DOHH2 (cell line): ENCODE measurements around the gene WWOX.

Experiments
- H3F3A ChIP-seq: fragments of 200-600 bp; sonication (generic), shearing (Covaris generic); 2 replicates; pipeline ENCODE4 v1.6.0; 2016; ENCODE audit warnings: antibody characterized with exemption, mild to moderate bottlenecking; ENCODE audit not compliant: control insufficient read depth, insufficient read depth
- H3K27ac ChIP-seq: fragments of 200-600 bp; sonication (generic); 2 replicates; pipeline ENCODE4 v1.5.1; 2014; ENCODE audit warnings: low read depth, mild to moderate bottlenecking, low read length, moderate library complexity
- H3K27me3 ChIP-seq: fragments of 200-600 bp; sonication (generic); 2 replicates; pipeline ENCODE4 v1.6.1; 2014; ENCODE audit warnings: mild to moderate bottlenecking, low read length, mixed read lengths; ENCODE audit not compliant: control insufficient read depth
- H3K36me3 ChIP-seq: fragments of 200-600 bp; sonication (generic); 2 replicates; pipeline ENCODE4 v1.6.1; 2014; ENCODE audit warnings: mild to moderate bottlenecking, low read length, moderate library complexity, mixed read lengths; ENCODE audit not compliant: control insufficient read depth
- H3K4me1 ChIP-seq: fragments of 200-600 bp; sonication (generic); 2 replicates; pipeline ENCODE4 v1.6.1; 2014; ENCODE audit warnings: mild to moderate bottlenecking, low read length, mixed read lengths; ENCODE audit not compliant: control insufficient read depth
- H3K4me2 ChIP-seq: fragments of 200-600 bp; sonication (generic); 2 replicates; pipeline ENCODE4 v1.6.0; 2014; ENCODE audit warnings: mild to moderate bottlenecking, low read length, moderate library complexity
- H3K4me3 ChIP-seq: fragments of 200-600 bp; sonication (generic); 2 replicates; pipeline ENCODE4 v1.5.1; 2014; ENCODE audit warnings: mild to moderate bottlenecking, low read length, mixed read lengths
- H3K79me2 ChIP-seq: fragments of 200-600 bp; sonication (generic); 2 replicates; pipeline ENCODE4 v1.6.1; 2014; ENCODE audit warnings: mild to moderate bottlenecking, low read length, mixed read lengths; ENCODE audit not compliant: control insufficient read depth
- H3K9me2 ChIP-seq: fragments of 200-600 bp; sonication (generic); replicated peaks from 2 replicates; pipeline ENCODE4 v1.6.1; 2014; ENCODE audit warnings: mild to moderate bottlenecking, low read length, mixed read lengths; ENCODE audit not compliant: control insufficient read depth
- H3K9me3 ChIP-seq: fragments of 200-600 bp; sonication (generic); 2 replicates; pipeline ENCODE4 v1.6.1; 2014; ENCODE audit warnings: antibody characterized with exemption, low read length, mixed read lengths; ENCODE audit not compliant: control insufficient read depth, insufficient read depth
- H4K20me1 ChIP-seq: fragments of 200-600 bp; sonication (generic); 2 replicates; pipeline ENCODE4 v1.6.0; 2014; ENCODE audit warnings: low read depth, mild to moderate bottlenecking, antibody characterized with exemption, low read length, moderate library complexity; ENCODE audit not compliant: control insufficient read depth, insufficient read depth
- EZH2phosphoT487 ChIP-seq: fragments of 200-600 bp; sonication (generic); IDR thresholded peaks from 2 replicates; pipeline ENCODE4 v1.6.1; 2017; ENCODE audit warnings: borderline replicate concordance, mild to moderate bottlenecking, antibody characterized with exemption, low read length, moderate library complexity, mixed read lengths
- TF ChIP-seq, protein P1 (sequence below): fragments of 200-600 bp; sonication (generic); IDR thresholded peaks from one replicate; pipeline ENCODE4 v1.5.1; 2014; ENCODE audit warnings: antibody characterized with exemption, mild to moderate bottlenecking, low read depth, low read length; ENCODE audit not compliant: poor library complexity, severe bottlenecking

Gene WWOX

DNA sequence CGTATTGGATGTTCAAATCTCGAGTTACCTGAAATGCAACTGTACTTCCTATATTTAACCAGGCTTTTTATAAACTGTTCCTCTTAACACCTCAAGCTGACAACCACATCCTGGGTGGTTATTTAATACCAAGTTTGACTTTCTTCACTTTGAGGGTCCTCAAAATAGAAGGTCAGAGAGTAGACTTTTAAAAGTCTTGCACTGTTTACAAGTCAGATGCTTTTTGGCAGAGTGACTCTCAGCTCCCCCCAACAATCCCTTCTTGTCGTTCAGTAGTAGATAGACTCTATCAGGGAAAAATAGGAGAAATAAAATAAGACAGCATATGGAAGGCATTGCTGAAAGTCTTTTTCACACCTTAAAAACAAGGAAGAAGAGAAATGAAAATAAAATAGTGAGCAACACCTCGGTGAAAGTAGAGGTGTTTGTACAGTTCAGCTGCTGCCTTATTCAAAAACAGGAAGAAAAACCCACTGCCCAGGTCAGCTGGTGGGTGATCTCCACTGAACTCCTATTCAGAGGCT is 650.4 kb downstream of the WWOX start:
- H3K9me3 ChIP-seq, result no peaks in the 10 kb centered on the region
- H3F3A ChIP-seq, result no peaks in the 10 kb centered on the region
- no peaks in the 10 kb centered on the region for H3K27me3 ChIP-seq
- peaks cover 19% of the 10 kb centered on the region for H3K4me1 ChIP-seq
- H4K20me1 ChIP-seq, result no peaks in the 10 kb centered on the region
- TF ChIP-seq EZH2phosphoT487, result no peak
- TF ChIP-seq, protein P1, sequence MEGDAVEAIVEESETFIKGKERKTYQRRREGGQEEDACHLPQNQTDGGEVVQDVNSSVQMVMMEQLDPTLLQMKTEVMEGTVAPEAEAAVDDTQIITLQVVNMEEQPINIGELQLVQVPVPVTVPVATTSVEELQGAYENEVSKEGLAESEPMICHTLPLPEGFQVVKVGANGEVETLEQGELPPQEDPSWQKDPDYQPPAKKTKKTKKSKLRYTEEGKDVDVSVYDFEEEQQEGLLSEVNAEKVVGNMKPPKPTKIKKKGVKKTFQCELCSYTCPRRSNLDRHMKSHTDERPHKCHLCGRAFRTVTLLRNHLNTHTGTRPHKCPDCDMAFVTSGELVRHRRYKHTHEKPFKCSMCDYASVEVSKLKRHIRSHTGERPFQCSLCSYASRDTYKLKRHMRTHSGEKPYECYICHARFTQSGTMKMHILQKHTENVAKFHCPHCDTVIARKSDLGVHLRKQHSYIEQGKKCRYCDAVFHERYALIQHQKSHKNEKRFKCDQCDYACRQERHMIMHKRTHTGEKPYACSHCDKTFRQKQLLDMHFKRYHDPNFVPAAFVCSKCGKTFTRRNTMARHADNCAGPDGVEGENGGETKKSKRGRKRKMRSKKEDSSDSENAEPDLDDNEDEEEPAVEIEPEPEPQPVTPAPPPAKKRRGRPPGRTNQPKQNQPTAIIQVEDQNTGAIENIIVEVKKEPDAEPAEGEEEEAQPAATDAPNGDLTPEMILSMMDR, result no peak
- H3K4me2 ChIP-seq, result peak overlapping the region; percentile 56
- H3K27ac ChIP-seq, result no peak overlapping the region
- H3K79me2 ChIP-seq, result no peaks in the 10 kb centered on the region
- no peaks in the 10 kb centered on the region for H3K36me3 ChIP-seq
- H3K4me3 ChIP-seq, result peak overlapping the region; percentile 7; the same call in 1 of the 2 replicates
- no peaks in the 10 kb centered on the region for H3K9me2 ChIP-seq

DNA sequence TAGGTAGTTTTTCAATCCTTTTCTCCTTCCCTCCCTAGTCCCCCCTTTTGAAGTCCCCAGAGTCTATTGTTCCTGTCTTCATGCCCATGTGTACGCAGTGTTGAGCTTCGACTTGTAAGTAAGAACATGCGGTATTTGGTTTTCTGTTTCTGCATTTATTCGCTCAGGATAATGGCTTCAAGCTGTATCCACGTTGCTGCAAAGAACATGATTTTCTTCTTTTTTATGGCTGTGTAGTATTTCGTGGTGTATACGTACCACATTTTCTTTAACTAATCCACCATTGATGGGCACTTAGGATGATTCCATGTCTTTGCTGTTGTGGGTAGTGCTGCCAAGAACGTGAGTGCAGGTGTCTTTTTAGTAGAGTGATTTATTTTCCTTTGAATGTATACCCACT is 651.2 kb downstream of the WWOX start:
- peak overlapping the region; percentile 56 for H3K4me2 ChIP-seq
- TF ChIP-seq, protein P1, result no peak
- no peak for TF ChIP-seq EZH2phosphoT487

DNA sequence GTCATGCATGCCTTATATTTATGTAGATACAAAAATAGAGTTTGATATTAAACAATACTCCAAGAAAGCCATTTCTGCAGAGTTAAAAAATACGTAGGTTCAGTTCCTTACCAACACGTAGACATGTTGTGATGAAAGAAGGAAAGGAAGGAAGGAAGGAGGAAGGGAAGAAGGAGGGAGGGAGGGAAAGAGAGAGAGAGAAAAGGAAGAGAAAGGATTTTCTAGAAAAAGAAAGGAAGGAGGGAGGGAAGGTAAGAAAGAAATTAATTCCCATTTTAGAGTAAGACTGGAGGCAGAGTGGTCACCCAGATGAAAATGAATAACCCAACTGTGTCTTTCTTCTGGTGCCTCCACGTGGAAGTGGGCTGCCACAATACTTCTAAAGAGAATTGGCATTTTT is 652.1 kb downstream of the WWOX start:
- no peaks in the 10 kb centered on the region for H3F3A ChIP-seq

More for the DNA sequence above, 651.2 kb downstream of the WWOX start:
- no peaks in the 10 kb centered on the region for H3F3A ChIP-seq
- H3K27ac ChIP-seq, result no peak overlapping the region
- peaks cover 19% of the 10 kb centered on the region for H3K4me1 ChIP-seq
- no peaks in the 10 kb centered on the region for H3K27me3 ChIP-seq
- H4K20me1 ChIP-seq, result no peaks in the 10 kb centered on the region
- no peaks in the 10 kb centered on the region for H3K9me3 ChIP-seq
- no peaks in the 10 kb centered on the region for H3K9me2 ChIP-seq
- no peak overlapping the region for H3K4me3 ChIP-seq
- no peaks in the 10 kb centered on the region for H3K79me2 ChIP-seq
- H3K36me3 ChIP-seq, result no peaks in the 10 kb centered on the region

More for the DNA sequence above, 652.1 kb downstream of the WWOX start:
- Histone ChIP-seq H3K27ac (no peak overlapping the region), H3K4me3 (no peak overlapping the region), H3K9me2 (no peaks in the 10 kb centered on the region), H3K79me2 (no peaks in the 10 kb centered on the region), H4K20me1 (no peaks in the 10 kb centered on the region), H3K4me1 (peaks cover 19% of the 10 kb centered on the region), H3K36me3 (no peaks in the 10 kb centered on the region), H3K9me3 (no peaks in the 10 kb centered on the region), H3K4me2 (no peak overlapping the region), H3K27me3 (no peaks in the 10 kb centered on the region)
- TF ChIP-seq EZH2phosphoT487, result no peak
- TF ChIP-seq, protein P1, result no peak
